ENCODE measurements around the gene SLC17A9. TPM values are rescaled to one million over a fixed set of nuclear protein-coding genes. Genes with fewer than 3 reads are reported as not detected.

The SLC17A9 gene
- polyA plus RNA-seq, 3 donors from 2014 or later: 0.95 to 3.5 (median 2.0) TPM

DNA sequence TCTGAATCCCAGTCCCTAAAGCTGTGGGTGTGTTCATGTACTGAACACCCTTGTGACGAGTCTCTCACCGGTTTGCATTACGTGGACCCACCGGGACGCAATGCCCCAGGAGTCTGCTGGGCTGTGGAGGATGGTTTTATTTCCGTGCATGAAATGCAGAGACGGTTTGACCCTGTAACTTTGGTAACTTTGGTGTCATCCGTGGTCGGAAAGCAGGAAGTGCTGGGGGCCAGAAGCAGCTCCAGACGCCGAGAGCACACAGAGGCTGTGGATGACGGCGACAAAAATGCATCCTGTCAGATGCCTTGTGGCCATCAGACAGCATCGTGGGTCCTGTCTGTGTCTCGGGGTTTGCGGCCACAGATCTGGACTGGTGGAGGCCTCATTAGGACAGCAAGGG, 47.1 kb downstream of the SLC17A9 start:
- DNase-seq: peak; percentile 40 to 50 (median 45)
- Mint-ChIP-seq H3K9me3 (peaks cover 0 to 4% (median 0%) of the 10 kb centered on the region in 6 donors), H3K36me3 (no peaks in the 10 kb centered on the region), H3K27ac (peak overlapping the region in 3 of 6 donors; percentile 64 to 73 (median 71)), H3K27me3 (ENCODE audit: low read depth in 3 of 3) (peaks cover 20 to 43% (median 25%) of the 10 kb centered on the region in 3 donors), H3K4me1 (peaks cover 6 to 13% of the 10 kb centered on the region in 2 donors), H3K4me3 (peak overlapping the region in 1 of 5 donors; percentile 13)

- no peak overlapping the region for H3K4me3 Mint-ChIP-seq
- H3K27me3 Mint-ChIP-seq (ENCODE audit: low read depth in 3 of 3): peaks cover 20 to 44% (median 26%) of the 10 kb centered on the region in 3 donors
- no peaks in the 10 kb centered on the region for H3K36me3 Mint-ChIP-seq
- peaks cover 6 to 14% of the 10 kb centered on the region in 2 donors for H3K4me1 Mint-ChIP-seq
- peaks cover 0 to 4% (median 0%) of the 10 kb centered on the region in 6 donors for H3K9me3 Mint-ChIP-seq
- DNase-seq: no peak
- peak overlapping the region in 3 of 6 donors; percentile 46 to 73 (median 64) for H3K27ac Mint-ChIP-seq
Measured at GRCh38 chr20:63000036-63000435, 47.5 kb downstream of the SLC17A9 start.

GRCh38 chr20:63000958-63001357, 48.4 kb downstream of the SLC17A9 start:
- H3K4me3 Mint-ChIP-seq: no peak overlapping the region
- H3K27me3 Mint-ChIP-seq (ENCODE audit: low read depth in 3 of 3): peaks cover 23 to 44% (median 33%) of the 10 kb centered on the region in 3 donors
- no peak for DNase-seq
- peaks cover 0 to 4% (median 0%) of the 10 kb centered on the region in 6 donors for H3K9me3 Mint-ChIP-seq
- H3K4me1 Mint-ChIP-seq: peaks cover 6 to 14% of the 10 kb centered on the region in 2 donors
- H3K36me3 Mint-ChIP-seq: no peaks in the 10 kb centered on the region
- no peak overlapping the region for H3K27ac Mint-ChIP-seq

- H3K27ac Mint-ChIP-seq: no peak overlapping the region
- no peak for DNase-seq
- peaks cover 6 to 14% of the 10 kb centered on the region in 2 donors for H3K4me1 Mint-ChIP-seq
- H3K27me3 Mint-ChIP-seq (ENCODE audit: low read depth in 3 of 3): peaks cover 25 to 41% (median 40%) of the 10 kb centered on the region in 3 donors
- no peak overlapping the region for H3K4me3 Mint-ChIP-seq
- H3K36me3 Mint-ChIP-seq: no peaks in the 10 kb centered on the region
- peaks cover 0 to 4% (median 0%) of the 10 kb centered on the region in 6 donors for H3K9me3 Mint-ChIP-seq
Measured at GRCh38 chr20:63002511-63002910, 50.0 kb downstream of the SLC17A9 start.

- Mint-ChIP-seq H3K4me1 (peaks cover 6 to 14% of the 10 kb centered on the region in 2 donors), H3K27me3 (ENCODE audit: low read depth in 3 of 3) (peaks cover 27 to 38% (median 37%) of the 10 kb centered on the region in 3 donors), H3K36me3 (no peaks in the 10 kb centered on the region), H3K9me3 (peaks cover 0 to 4% (median 0%) of the 10 kb centered on the region in 6 donors), H3K4me3 (peak overlapping the region in 1 of 5 donors; percentile 14), H3K27ac (no peak overlapping the region)
- no peak for DNase-seq
Measured at GRCh38 chr20:63003546-63003945, 51.0 kb downstream of the SLC17A9 start.

GRCh38 chr20:63004607-63005364, 52.3 kb downstream of the SLC17A9 start:
- Mint-ChIP-seq H3K27ac (peak overlapping the region in 2 of 6 donors; percentile 40 to 62), H3K4me3 (peak overlapping the region in 2 of 5 donors; percentile 3 to 30), H3K36me3 (no peaks in the 10 kb centered on the region), H3K4me1 (peaks cover 5 to 13% of the 10 kb centered on the region in 2 donors), H3K9me3 (peaks cover 0 to 2% (median 0%) of the 10 kb centered on the region in 6 donors), H3K27me3 (ENCODE audit: low read depth in 3 of 3) (peaks cover 25 to 40% (median 37%) of the 10 kb centered on the region in 3 donors)
- DNase-seq: no peak

DNA sequence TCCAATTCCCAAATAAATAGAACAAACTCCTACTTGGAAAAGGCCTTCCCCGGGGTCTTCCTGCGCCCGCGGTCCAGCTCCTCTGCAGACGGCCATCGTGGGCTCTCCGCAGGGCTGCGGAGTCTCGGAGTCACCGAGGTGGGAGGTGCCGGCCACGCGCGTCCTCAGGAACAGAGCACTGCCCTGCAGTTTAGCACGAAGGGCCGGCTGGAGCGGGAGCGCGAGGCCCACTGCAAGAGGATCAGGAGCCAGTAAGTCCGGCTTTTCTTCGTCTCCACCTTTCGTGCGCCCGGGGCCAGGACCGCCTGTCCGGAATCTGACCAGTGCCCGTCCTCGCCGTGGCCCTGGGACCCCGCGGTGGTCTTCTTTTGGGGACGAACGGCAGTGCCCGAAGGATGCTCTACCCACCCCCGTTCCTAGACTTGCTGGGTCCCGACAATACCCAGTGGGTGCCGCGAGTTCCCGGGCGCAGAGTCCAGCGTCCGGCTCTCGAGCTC, 52.9 kb downstream of the SLC17A9 start:
- no peak overlapping the region for H3K4me3 Mint-ChIP-seq
- no peak overlapping the region for H3K27ac Mint-ChIP-seq
- peaks cover 6 to 17% of the 10 kb centered on the region in 2 donors for H3K4me1 Mint-ChIP-seq
- no peaks in the 10 kb centered on the region for H3K36me3 Mint-ChIP-seq
- peaks cover 30 to 43% (median 37%) of the 10 kb centered on the region in 3 donors for H3K27me3 Mint-ChIP-seq (ENCODE audit: low read depth in 3 of 3)
- H3K9me3 Mint-ChIP-seq: peaks cover 0 to 3% (median 0%) of the 10 kb centered on the region in 6 donors
- no peak for DNase-seq

- Mint-ChIP-seq H3K27me3 (ENCODE audit: low read depth in 3 of 3) (peaks cover 27 to 44% (median 33%) of the 10 kb centered on the region in 3 donors), H3K27ac (no peak overlapping the region), H3K4me3 (no peak overlapping the region), H3K9me3 (peaks cover 0 to 4% (median 0%) of the 10 kb centered on the region in 6 donors), H3K36me3 (no peaks in the 10 kb centered on the region), H3K4me1 (peaks cover 7 to 19% of the 10 kb centered on the region in 2 donors)
- no peak for DNase-seq
Measured at GRCh38 chr20:63005862-63006539, 53.5 kb downstream of the SLC17A9 start.

- Mint-ChIP-seq H3K27ac (no peak within 1 kb of the TSS), H3K9me3 (peaks cover 0 to 4% (median 0%) of the 10 kb centered on the region in 6 donors)
- DNase-seq: peak in 1 of 3 donors; percentile 14
Measured at GRCh38 chr20:63006540-63007359, 54.2 kb downstream of the SLC17A9 start, which contains the start of gene BHLHE23. TSS of gene BHLHE23 (minus strand) at chr20:63006964. CDS start at chr20:63006774, 190 bp downstream.

GRCh38 chr20:63007360-63007645, 54.8 kb downstream of the SLC17A9 start:
- no peak overlapping the region for H3K4me3 Mint-ChIP-seq
- H3K27me3 Mint-ChIP-seq (ENCODE audit: low read depth in 3 of 3): peaks cover 32 to 44% (median 32%) of the 10 kb centered on the region in 3 donors
- peaks cover 7 to 19% of the 10 kb centered on the region in 2 donors for H3K4me1 Mint-ChIP-seq
- H3K36me3 Mint-ChIP-seq: no peaks in the 10 kb centered on the region
- no peak for DNase-seq
- peaks cover 0 to 4% (median under 1%) of the 10 kb centered on the region in 6 donors for H3K9me3 Mint-ChIP-seq
- H3K27ac Mint-ChIP-seq: no peak overlapping the region

More at GRCh38 chr20:63006540-63007359, 54.2 kb downstream of the SLC17A9 start, which contains the start of gene BHLHE23:
- H3K36me3 Mint-ChIP-seq: no peaks in the 10 kb centered on the region
- H3K4me1 Mint-ChIP-seq: peaks cover 7 to 19% of the 10 kb centered on the region in 2 donors
- H3K4me3 Mint-ChIP-seq: no peak within 1 kb of the TSS
- peaks cover 26 to 44% (median 35%) of the 10 kb centered on the region in 3 donors for H3K27me3 Mint-ChIP-seq (ENCODE audit: low read depth in 3 of 3)

DNA sequence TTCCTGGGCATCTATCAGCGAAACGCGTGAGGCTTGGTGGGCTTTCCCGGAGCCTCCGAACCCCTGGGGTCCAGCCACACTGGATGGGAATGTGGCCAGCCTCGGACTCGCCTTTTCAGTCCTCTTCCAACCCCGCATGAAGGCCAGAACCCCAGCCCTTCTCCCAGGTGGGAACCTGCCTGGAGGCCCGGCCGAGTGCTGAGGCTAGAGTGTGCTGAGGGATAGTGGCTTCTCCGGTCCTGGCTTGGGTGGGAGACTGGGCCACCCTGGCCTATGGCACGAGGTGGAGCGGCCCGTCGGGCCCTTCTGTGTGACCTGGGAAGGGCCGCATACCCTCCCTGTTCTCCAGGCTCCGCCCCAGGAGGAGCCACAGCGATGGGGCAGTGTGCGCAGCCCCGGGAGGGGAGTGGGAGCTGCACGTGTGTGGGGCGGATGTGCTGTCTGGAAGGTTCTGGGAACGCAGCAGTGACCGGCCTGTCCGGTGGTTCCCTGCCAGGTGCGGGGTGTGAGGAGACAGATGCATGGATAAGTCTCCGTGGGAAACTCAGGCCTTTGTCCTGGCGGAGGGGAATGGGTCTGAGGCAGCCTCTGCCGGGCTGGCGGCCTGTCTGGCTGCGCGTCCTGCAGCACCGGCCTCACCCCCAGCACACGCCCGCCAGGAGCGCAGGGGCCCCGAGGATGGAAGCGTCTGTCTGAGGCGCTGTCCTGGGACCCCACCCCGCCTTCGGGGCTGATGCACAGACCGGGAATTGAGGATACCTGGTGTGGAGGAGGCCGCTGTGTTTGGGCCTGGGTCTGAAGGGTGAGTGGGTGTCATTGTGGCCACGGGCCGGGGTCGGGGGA, 55.4 kb downstream of the SLC17A9 start:
- H3K4me1 Mint-ChIP-seq: peaks cover 7 to 19% of the 10 kb centered on the region in 2 donors
- peaks cover 0 to 6% (median 4%) of the 10 kb centered on the region in 6 donors for H3K9me3 Mint-ChIP-seq
- no peaks in the 10 kb centered on the region for H3K36me3 Mint-ChIP-seq
- H3K27me3 Mint-ChIP-seq (ENCODE audit: low read depth in 3 of 3): peaks cover 32 to 42% (median 34%) of the 10 kb centered on the region in 3 donors
- H3K27ac Mint-ChIP-seq: no peak overlapping the region
- no peak overlapping the region for H3K4me3 Mint-ChIP-seq
- DNase-seq: no peak

GRCh38 chr20:63008541-63009044, 56.1 kb downstream of the SLC17A9 start:
- Mint-ChIP-seq H3K36me3 (peaks cover 0 to 5% (median 4%) of the 10 kb centered on the region in 3 donors), H3K27ac (no peak overlapping the region), H3K4me3 (peak overlapping the region in 2 of 5 donors; percentile 33 to 44), H3K27me3 (ENCODE audit: low read depth in 3 of 3) (peaks cover 34 to 40% (median 38%) of the 10 kb centered on the region in 3 donors), H3K4me1 (peaks cover 7 to 19% of the 10 kb centered on the region in 2 donors), H3K9me3 (peaks cover 4 to 13% (median 9%) of the 10 kb centered on the region in 6 donors)
- DNase-seq: no peak
